HepG2 (cell line): Measurements from ENCODE around the gene LRP5. TPM values are rescaled to one million over a fixed set of nuclear protein-coding genes. Genes with fewer than 3 reads are reported as not detected.

ENCODE experiments used
- FOXA1 ChIP-seq, 2 experiments: fragments of 450-650 bp in 1 of 2; sonication (generic) in 1 of 2; formaldehyde crosslinking in 1 of 2; IDR thresholded peaks; 2 replicates each; pipeline versions ENCODE4 v1.4.0 to v1.6.1; 2016 to 2020; ENCODE audit warnings: missing genetic modification reagents in 1 of 2
- HES4 ChIP-seq: sonication (generic); formaldehyde crosslinking; IDR thresholded peaks from 2 replicates; pipeline ENCODE4 v1.9.0; 2021; ENCODE audit warnings: mild to moderate bottlenecking, missing genetic modification reagents, borderline replicate concordance
- MAZ ChIP-seq, 2 experiments: sonication (generic) in 1 of 2; formaldehyde crosslinking in 1 of 2; IDR thresholded peaks; 2 replicates each; pipeline versions ENCODE4 v1.5.0 to v1.6.1; 2012 to 2020; ENCODE audit warnings: low read depth in 2 of 2, mild to moderate bottlenecking in 2 of 2, borderline replicate concordance in 1 of 2, improper control_type of control experiment in 1 of 2, low read length in 1 of 2, missing genetic modification reagents in 1 of 2, moderate library complexity in 1 of 2
- MLLT10 ChIP-seq: sonication (generic); formaldehyde crosslinking; IDR thresholded peaks from 2 replicates; pipeline ENCODE4 v1.4.0; 2020; ENCODE audit warnings: missing genetic modification reagents
- PRDM4 ChIP-seq: sonication (generic); formaldehyde crosslinking; IDR thresholded peaks from 2 replicates; pipeline ENCODE4 v1.9.0; 2021; ENCODE audit warnings: missing genetic modification reagents, borderline replicate concordance
- SCMH1 ChIP-seq: sonication (generic); formaldehyde crosslinking; IDR thresholded peaks from 2 replicates; pipeline ENCODE4 v1.9.0; 2021; ENCODE audit warnings: missing genetic modification reagents, mild to moderate bottlenecking, borderline replicate concordance
- SKIL ChIP-seq: sonication (generic); formaldehyde crosslinking; IDR thresholded peaks from 2 replicates; pipeline ENCODE4 v1.8.0; 2022; ENCODE audit warnings: missing genetic modification reagents, mild to moderate bottlenecking, moderate library complexity, borderline replicate concordance
- SOX13 ChIP-seq, 3 experiments: fragments of 450-650 bp in 1 of 3; sonication (generic) in 1 of 3; formaldehyde crosslinking in 1 of 3; IDR thresholded peaks in 2 of 3; conservative IDR thresholded peaks in 1 of 3; 2 replicates each; pipeline versions ENCODE4 v1.5.0 to v1.6.1; 2016 to 2020; ENCODE audit warnings: antibody characterized with exemption in 1 of 3, mild to moderate bottlenecking in 1 of 3, missing compliant biosample characterization in 1 of 3, missing genetic modification reagents in 1 of 3, moderate library complexity in 1 of 3
- SP2 ChIP-seq: sonication (generic); formaldehyde crosslinking; IDR thresholded peaks from 2 replicates; pipeline ENCODE4 v1.5.1; 2020; ENCODE audit warnings: mild to moderate bottlenecking, missing genetic modification reagents
- SSRP1 ChIP-seq: IDR thresholded peaks from 2 replicates; pipeline ENCODE4 v1.6.1; 2016; ENCODE audit warnings: control low read depth
- TBX2 ChIP-seq: sonication (generic); formaldehyde crosslinking; IDR thresholded peaks from 2 replicates; pipeline ENCODE4 v1.5.0; 2020; ENCODE audit warnings: missing genetic modification reagents, mild to moderate bottlenecking, borderline replicate concordance
- TMF1 ChIP-seq: sonication (generic); formaldehyde crosslinking; IDR thresholded peaks from 2 replicates; pipeline ENCODE4 v1.8.1; 2022; ENCODE audit warnings: low read depth, missing genetic modification reagents
- YEATS2 ChIP-seq: sonication (generic); formaldehyde crosslinking; IDR thresholded peaks from 2 replicates; pipeline ENCODE4 v1.4.0; 2020; ENCODE audit warnings: missing genetic modification reagents, borderline replicate concordance
- ZBTB46 ChIP-seq: sonication (generic); formaldehyde crosslinking; IDR thresholded peaks from 2 replicates; pipeline ENCODE4 v1.4.0; 2020; ENCODE audit warnings: mild to moderate bottlenecking, missing genetic modification reagents, borderline replicate concordance
- ZNF138 ChIP-seq: sonication (generic); formaldehyde crosslinking; IDR thresholded peaks from 2 replicates; pipeline ENCODE4 v1.5.0; 2020; ENCODE audit warnings: mild to moderate bottlenecking, low read depth, missing genetic modification reagents
- ZNF569 ChIP-seq: sonication (generic); formaldehyde crosslinking; IDR thresholded peaks from 2 replicates; pipeline ENCODE4 v1.5.0; 2020; ENCODE audit warnings: mild to moderate bottlenecking, missing genetic modification reagents, moderate library complexity, borderline replicate concordance
- ZNF598 ChIP-seq: sonication (generic); formaldehyde crosslinking; IDR thresholded peaks from 2 replicates; pipeline ENCODE4 v1.5.1; 2020; ENCODE audit warnings: mild to moderate bottlenecking, missing genetic modification reagents, borderline replicate concordance
- ZNF607 ChIP-seq: sonication (generic); formaldehyde crosslinking; IDR thresholded peaks from 2 replicates; pipeline ENCODE4 v1.5.1; 2020; ENCODE audit warnings: missing genetic modification reagents, mild to moderate bottlenecking, borderline replicate concordance
- ZNF619 ChIP-seq: sonication (generic); formaldehyde crosslinking; IDR thresholded peaks from 2 replicates; pipeline ENCODE4 v1.4.0; 2020; ENCODE audit warnings: mild to moderate bottlenecking, missing genetic modification reagents
- polyA plus RNA-seq, 8 experiments: library from polyadenylated mRNA; depleted of rRNA in 3 of 8; stranded (reverse) in 7 of 8; unstranded in 1 of 8; fragments of >200 nt; fragmentation: Illumina TruSeq in 4 of 8; extraction: Trizol in 4 of 8; gene quantifications; 2 replicates each; pipeline versions ENCODE4 v1.2.1 to v1.2.3, GENCODE V29; 2011 to 2016; ENCODE audit warnings: low read depth in 4 of 8, missing spikeins in 1 of 8, mixed read lengths in 1 of 8; ENCODE audit not compliant: insufficient read depth in 1 of 8
- total RNA-seq, 5 experiments: library from RNA; depleted of rRNA; stranded (reverse); fragments of >200 nt; fragmentation: Illumina TruSeq; extraction: Trizol; gene quantifications; 2 replicates each; pipeline ENCODE4 v1.2.3, GENCODE V29; 2016; ENCODE audit warnings: low read depth in 1 of 5

Gene LRP5
- total and polyA plus RNA-seq, 2 of the 13 experiments (the other 11 are each of a cell fraction or from before 2014, with no cell fraction given) = 40.4 to 64.0 TPM

- TF ChIP-seq ZBTB46 (CRISPR knock-in tag) = no peak
- no peak for TF ChIP-seq TBX2 (CRISPR knock-in tag)
- no peak for TF ChIP-seq SSRP1
- no peak for TF ChIP-seq ZNF598 (CRISPR knock-in tag)
- no peak; the same call in 1 of the 2 replicates for TF ChIP-seq SKIL (CRISPR knock-in tag)
- no peak for TF ChIP-seq SCMH1
- no peak for TF ChIP-seq YEATS2 (CRISPR knock-in tag)
- no peak for TF ChIP-seq FOXA1 (IDR thresholded peaks at IDR 0.05)
- TF ChIP-seq FOXA1 (CRISPR knock-in tag; IDR thresholded peaks at IDR 0.05) = peak; percentile 84
- no peak for TF ChIP-seq ZNF607
- no peak for TF ChIP-seq ZNF619
- no peak for TF ChIP-seq ZNF138
- no peak for TF ChIP-seq ZNF569 (CRISPR knock-in tag)
- no peak for TF ChIP-seq MAZ (IDR thresholded peaks at IDR 0.05; ENCODE audit: borderline replicate concordance, low read depth, low read length)
- TF ChIP-seq MAZ (CRISPR knock-in tag; IDR thresholded peaks at IDR 0.05; ENCODE audit: low read depth) = no peak
- no peak for TF ChIP-seq PRDM4 (CRISPR knock-in tag)
- TF ChIP-seq HES4 = no peak
- no peak for TF ChIP-seq SP2 (CRISPR knock-in tag)
- no peak for TF ChIP-seq MLLT10 (CRISPR knock-in tag)
- no peak for TF ChIP-seq SOX13 (IDR thresholded peaks at IDR 0.05)
- TF ChIP-seq SOX13 (CRISPR knock-in tag; conservative IDR thresholded peaks at IDR 0.05 in 1 of 2, IDR thresholded peaks at IDR 0.05 in 1 of 2) = peak in 1 of 2 experiments; percentile 29; a peak in 1 of 4 replicates
- no peak for TF ChIP-seq TMF1 (CRISPR knock-in tag)
These were observed 1.3 kb downstream of the LRP5 start (continued) for GRCh38 chr11:68313574-68314202.
